T-helper 1 cell treated with Interleukin-12 subunit alpha and Interleukin-12 subunit beta and Interleukin-4 antibody, amounts not matched to agents 30 ng/mL and 1 ng/mL, for 36 hours (primary cell): Measurements from ENCODE around the gene DYNLT2. TPM values are rescaled to one million over a fixed set of nuclear protein-coding genes. Genes with fewer than 3 reads are reported as not detected.

ENCODE experiments used
- intact Hi-C: fragments of 100-400 bp; cut with micrococcal nuclease; formaldehyde crosslinking; loops from one replicate; pipeline ENCODE4 v1.15.1; 2024
- total RNA-seq: library from RNA; stranded (reverse); gene quantifications from 2 replicates; pipeline ENCODE4 v1.2.3, GENCODE V29; 2022

DYNLT2 gene
- total RNA-seq, 1 donor from 2014 or later, result 2.0 TPM

GRCh38 chr6:169738976-169739529 is 12.3 kb downstream of the DYNLT2 start:
- intact Hi-C loops, result no loop called here

GRCh38 chr6:169738204-169738975 is 13.0 kb downstream of the DYNLT2 start:
- intact Hi-C loops, result no loop called here

GRCh38 chr6:169729961-169730360 is 21.4 kb downstream of the DYNLT2 start:
- intact Hi-C loops, result loop anchor here (10.0 kb wide), 1 partner anchor 1905 kb away; the partner anchor contains the start of gene AFDN

DNA sequence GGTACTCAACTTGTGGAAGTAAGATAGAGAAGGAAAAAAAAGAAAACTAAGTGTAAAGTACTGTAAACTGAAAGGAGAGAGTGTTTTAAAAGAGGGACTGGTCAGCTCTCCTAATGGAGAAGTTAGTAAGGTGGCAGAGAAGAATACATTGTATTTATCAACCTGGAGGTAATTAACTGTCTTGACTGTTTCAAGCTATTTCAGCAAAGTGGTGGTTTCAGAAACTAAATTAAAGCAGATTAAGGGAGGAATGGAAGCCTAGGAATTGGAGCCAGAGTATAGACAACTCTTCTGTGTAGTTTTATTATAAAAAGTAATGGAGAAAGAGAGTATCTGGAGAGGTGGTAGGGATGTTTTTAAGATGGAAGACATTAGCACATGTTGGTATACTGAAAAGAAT is 24.4 kb downstream of the DYNLT2 start:
- intact Hi-C loops, result loop anchor here (10.0 kb wide), 1 partner anchor 1902 kb away; the partner anchor contains the start of gene AFDN

DNA sequence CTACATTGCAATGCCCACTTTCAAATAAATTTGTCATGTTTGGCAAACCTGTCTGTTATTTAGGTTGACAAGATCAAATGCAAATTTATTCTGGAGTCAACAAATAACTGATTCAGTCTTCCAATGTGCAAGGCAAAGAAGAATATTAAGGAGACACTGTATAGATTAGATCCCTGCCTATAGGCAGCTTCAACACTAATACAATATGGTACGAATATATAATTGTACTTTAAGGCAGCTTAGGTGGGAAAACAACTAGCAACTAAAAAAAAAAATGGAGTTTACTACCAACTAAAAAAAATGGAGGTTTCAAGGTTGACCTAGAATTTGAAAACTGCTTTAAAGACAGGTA is 25.3 kb downstream of the DYNLT2 start:
- intact Hi-C loops, result loop anchor here (10.0 kb wide), 1 partner anchor 1901 kb away; the partner anchor contains the start of gene AFDN

- intact Hi-C loops, result loop anchor here (10.0 kb wide), 1 partner anchor 1901 kb away; the partner anchor contains the start of gene AFDN
Observed at GRCh38 chr6:169725125-169726048, 26.0 kb downstream of the DYNLT2 start.

- intact Hi-C loops, result loop anchor here (10.0 kb wide), 1 partner anchor 1900 kb away; the partner anchor contains the start of gene AFDN
Observed at GRCh38 chr6:169724494-169725124, 26.8 kb downstream of the DYNLT2 start, which contains the start of gene PHF10. PHF10 (minus strand) TSS chr6:169724500; CDS start chr6:169723931, 569 bp downstream.

DNA sequence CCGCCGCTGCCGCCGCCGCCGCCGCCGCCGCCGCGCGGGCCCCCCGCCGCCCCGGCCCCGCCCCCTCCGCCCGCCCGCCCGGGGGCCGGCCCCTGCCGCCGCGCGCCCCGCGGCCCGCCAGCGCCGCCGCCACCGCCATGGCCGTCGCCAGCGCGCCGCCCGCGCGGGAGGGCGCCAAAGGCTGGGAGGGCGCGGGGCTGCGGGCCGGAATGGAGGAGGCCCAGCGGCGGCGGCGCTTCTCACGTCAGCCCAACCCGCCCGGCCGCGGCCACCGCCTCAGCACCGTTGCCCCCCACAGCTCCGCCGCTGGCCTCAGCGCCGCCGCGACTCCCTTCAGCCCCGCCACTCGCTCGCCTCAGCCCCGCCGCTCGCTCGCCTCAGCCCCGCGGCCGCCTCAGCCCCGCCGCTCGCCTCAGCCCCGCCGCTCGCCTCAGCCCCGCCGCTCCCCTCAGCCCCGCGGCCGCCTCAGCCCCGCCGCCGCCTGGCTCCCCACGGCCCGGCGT is 27.3 kb downstream of the DYNLT2 start:
- intact Hi-C loops, result loop anchor here (1.0 to 10.0 kb wide), 7 partner anchors 22 to 1899 kb away; partner anchors contain the start of genes AFDN, C6orf120, DYNLT2 and ERMARD

GRCh38 chr6:169723200-169723909 is 28.0 kb downstream of the DYNLT2 start:
- intact Hi-C loops, result loop anchor here (1.0 to 10.0 kb wide), 7 partner anchors 21 to 1899 kb away; partner anchors contain the start of genes AFDN, C6orf120, DYNLT2 and ERMARD

GRCh38 chr6:169722362-169723199 is 28.8 kb downstream of the DYNLT2 start:
- intact Hi-C loops, result loop anchor here (1.0 to 10.0 kb wide), 7 partner anchors 20 to 1898 kb away; partner anchors contain the start of genes AFDN, C6orf120, DYNLT2 and ERMARD

DNA sequence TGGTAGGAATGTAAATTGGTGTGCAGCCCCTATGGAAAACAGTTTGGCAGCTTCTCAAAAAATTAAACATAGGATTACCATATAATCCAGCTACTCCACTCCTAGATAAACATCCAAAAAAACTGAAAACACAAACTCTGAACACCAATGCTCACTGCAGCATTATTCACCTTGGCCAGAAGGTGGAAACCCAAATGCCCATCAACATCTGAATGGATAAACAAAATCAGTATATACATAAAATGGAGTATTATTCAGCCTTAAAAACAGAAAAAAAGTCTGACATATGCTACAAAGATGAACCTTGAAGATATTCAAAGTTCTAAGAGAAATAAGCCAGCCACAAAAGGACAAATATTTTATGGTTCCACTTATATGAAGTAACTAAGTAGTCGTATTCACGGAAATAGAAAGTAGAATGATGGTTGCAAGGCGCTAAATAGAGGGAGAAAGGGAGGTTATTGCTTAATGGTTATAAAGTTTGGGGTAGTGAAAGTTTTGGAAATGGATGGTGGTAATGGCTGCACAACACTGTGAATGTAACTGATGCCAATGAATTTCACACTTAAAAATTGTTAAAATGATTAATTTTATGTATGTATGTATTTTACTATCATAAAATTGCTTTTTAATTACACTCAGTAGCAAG is 31.0 kb downstream of the DYNLT2 start:
- intact Hi-C loops, result loop anchor here (2.0 to 10.0 kb wide), 2 partner anchors 70 to 1896 kb away; partner anchors contain the start of gene AFDN

- intact Hi-C loops, result no loop called here
Observed at GRCh38 chr6:169719117-169719516, 32.3 kb downstream of the DYNLT2 start.

- intact Hi-C loops, result no loop called here
Observed at GRCh38 chr6:169714595-169714994, 36.8 kb downstream of the DYNLT2 start.

DNA sequence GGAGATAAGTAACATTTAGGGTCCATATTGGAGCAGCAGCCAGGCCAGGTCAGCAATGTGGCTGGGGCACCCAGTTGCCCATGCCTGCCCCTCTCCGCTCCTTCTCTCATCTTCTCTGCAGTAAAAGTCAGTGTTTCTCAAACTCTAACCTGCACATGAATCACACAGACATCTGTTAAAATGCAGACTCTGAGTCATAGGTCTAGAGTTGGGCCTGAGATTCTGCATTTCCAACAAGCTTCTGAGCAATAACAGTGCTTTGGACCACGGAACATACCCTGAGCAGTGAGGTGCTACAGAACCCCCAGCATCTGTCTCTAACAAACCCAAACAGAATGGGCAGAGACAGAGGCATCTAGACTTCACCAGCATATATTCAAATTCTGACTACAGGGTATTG is 37.2 kb downstream of the DYNLT2 start:
- intact Hi-C loops, result no loop called here

DNA sequence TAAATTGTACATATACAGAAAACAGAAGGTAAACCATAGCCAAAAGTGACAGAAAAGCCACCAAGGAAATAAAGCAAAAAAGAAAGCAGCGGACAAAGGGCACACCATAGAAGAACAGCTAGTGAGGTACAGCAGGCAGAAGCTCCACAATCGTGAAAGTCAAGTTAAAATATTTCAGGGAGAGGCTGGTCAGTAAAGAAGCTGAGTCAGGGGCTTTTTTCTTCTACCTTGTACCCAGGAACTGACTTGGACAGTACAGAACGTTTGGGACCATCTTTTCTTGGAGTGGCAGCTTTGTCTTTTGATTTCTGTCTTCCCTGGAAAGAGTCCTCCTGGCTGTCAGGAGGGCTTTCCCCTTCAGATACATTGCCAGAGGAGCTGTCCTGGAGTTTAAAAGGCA is 41.4 kb downstream of the DYNLT2 start:
- intact Hi-C loops, result no loop called here

- intact Hi-C loops, result no loop called here
Observed at GRCh38 chr6:169709293-169709692, 42.1 kb downstream of the DYNLT2 start.

GRCh38 chr6:169707772-169708171 is 43.6 kb downstream of the DYNLT2 start:
- intact Hi-C loops, result no loop called here

DNA sequence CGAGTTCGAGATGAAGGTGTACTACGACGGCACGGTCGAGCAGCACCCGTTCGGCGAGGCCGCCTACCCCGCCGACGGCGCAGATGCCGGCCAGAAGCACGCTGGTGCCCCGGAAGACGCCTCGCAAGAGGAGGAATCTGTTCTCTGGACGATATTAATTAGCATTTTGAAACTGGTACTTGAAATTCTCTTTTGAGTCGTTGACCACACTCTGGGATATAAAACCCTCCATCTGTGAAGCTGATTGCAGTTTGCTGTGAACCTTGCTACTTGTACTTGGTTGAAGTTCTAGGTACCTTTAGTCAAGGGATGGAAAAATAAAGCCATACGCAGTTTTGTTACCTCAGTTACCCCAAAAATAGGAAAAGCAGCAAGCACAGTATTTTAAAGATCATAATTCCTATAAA is 48.5 kb downstream of the DYNLT2 start:
- intact Hi-C loops, result loop anchor here (1.0 to 5.0 kb wide), 11 partner anchors 20 to 881 kb away; partner anchors contain the start of genes DYNLT2, ERMARD, FAM120B and PDCD2
